ENCODE measurements around the gene ZDHHC12.

DNA sequence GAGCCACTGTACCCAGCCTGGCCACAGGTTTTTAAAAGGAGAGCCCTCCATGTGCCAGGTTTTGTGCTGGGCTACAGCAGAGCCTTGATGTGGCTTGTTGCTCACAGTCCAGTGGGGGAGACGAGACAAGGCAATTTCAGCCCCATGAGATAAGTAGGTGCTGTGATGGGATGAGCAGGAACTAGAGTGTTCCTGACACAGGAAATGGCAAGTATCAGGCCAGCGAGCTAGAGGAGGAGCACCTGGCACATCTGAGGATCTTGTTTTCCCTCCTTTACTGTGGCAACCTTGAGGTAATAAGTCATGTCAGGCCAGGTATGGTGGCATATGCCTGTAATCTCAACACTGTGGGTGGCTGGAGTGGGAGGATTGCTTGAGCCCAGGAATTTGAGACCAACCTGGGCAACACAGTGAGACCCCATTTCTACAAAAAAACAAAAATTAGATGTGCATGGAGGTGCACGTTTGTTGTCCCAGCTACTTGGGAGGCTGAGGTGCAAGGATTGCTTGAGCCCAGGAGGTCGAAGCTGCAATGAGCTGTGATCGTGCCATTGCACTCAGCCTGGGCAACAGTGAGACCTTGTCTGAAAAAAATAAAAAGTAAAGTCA, 3.8 kb upstream of the ZDHHC12 start:
- TF ChIP-seq, protein P1, sequence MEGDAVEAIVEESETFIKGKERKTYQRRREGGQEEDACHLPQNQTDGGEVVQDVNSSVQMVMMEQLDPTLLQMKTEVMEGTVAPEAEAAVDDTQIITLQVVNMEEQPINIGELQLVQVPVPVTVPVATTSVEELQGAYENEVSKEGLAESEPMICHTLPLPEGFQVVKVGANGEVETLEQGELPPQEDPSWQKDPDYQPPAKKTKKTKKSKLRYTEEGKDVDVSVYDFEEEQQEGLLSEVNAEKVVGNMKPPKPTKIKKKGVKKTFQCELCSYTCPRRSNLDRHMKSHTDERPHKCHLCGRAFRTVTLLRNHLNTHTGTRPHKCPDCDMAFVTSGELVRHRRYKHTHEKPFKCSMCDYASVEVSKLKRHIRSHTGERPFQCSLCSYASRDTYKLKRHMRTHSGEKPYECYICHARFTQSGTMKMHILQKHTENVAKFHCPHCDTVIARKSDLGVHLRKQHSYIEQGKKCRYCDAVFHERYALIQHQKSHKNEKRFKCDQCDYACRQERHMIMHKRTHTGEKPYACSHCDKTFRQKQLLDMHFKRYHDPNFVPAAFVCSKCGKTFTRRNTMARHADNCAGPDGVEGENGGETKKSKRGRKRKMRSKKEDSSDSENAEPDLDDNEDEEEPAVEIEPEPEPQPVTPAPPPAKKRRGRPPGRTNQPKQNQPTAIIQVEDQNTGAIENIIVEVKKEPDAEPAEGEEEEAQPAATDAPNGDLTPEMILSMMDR (conservative IDR thresholded peaks at IDR 0.05; ENCODE audit: low read depth, low read length) = no peak
- TF ChIP-seq EZH2 (IDR thresholded peaks at IDR 0.05; ENCODE audit: borderline replicate concordance, low read depth, low read length, poor library complexity, severe bottlenecking) = no peak

All from A673 (cell line).